Measurements from ENCODE around the gene SERTM1. TPM values are rescaled to one million over a fixed set of nuclear protein-coding genes. Genes with fewer than 3 reads are reported as not detected.

Gene SERTM1
- polyA plus RNA-seq, 2 of the 4 experiments (the other 2 are of a cell fraction) = not detected

- TF ChIP-seq HEYL (CRISPR knock-in tag; IDR thresholded peaks at IDR 0.05) (no peak), HES2 (IDR thresholded peaks at IDR 0.05) (no peak), RARB (CRISPR knock-in tag; IDR thresholded peaks at IDR 0.05) (no peak), CBX8 (IDR thresholded peaks at IDR 0.05) (no peak), BCL3 (IDR thresholded peaks at IDR 0.05) (no peak), RFX5 (IDR thresholded peaks at IDR 0.05) (no peak), ZSCAN20 (CRISPR knock-in tag; IDR thresholded peaks at IDR 0.05) (no peak), KDM1A (IDR thresholded peaks at IDR 0.05; ENCODE audit: low read depth) (no peak), EP300 (IDR thresholded peaks at IDR 0.05) (no peak), ZC3H11A (IDR thresholded peaks at IDR 0.05) (no peak), ESRRA (IDR thresholded peaks at IDR 0.05; ENCODE audit: borderline replicate concordance, low read length) (no peak), NFE2L2 (conservative IDR thresholded peaks at IDR 0.05; ENCODE audit: low read length) (no peak), RNF2 (IDR thresholded peaks at IDR 0.05; ENCODE audit: borderline replicate concordance, low read depth) (no peak), USF2 (IDR thresholded peaks at IDR 0.05) (no peak), CHD4 (IDR thresholded peaks at IDR 0.05; ENCODE audit: borderline replicate concordance) (no peak)
- POLR2A ChIA-PET = no interaction called here
- Histone ChIP-seq H3K27ac (no peak overlapping the region), H3K4me1 (no peaks in the 10 kb centered on the region), H3K4me3 (no peak overlapping the region), H3K4me2 (no peak overlapping the region), H3K9me3 (no peaks in the 10 kb centered on the region)
- CTCF ChIA-PET = interaction anchor here (1.0 to 1.1 kb wide), 2 partner anchors 8 to 739 kb away, joined by 3 read pairs; no protein-coding TSS in a partner anchor
- ATAC-seq = no peak
- DNase-seq (ENCODE audit: low read depth in 1 of 2, low spot score in 1 of 2) = no peak
- FAIRE-seq = no peak
- 13% methylated on average over 3 of the region's 3 CpGs for WGBS (ENCODE audit: missing lambda C conversion rate)
Observed at GRCh38 chr13:36717966-36718545, 44.2 kb downstream of the SERTM1 start.

GRCh38 chr13:36718686-36719085, 44.9 kb downstream of the SERTM1 start:
- Histone ChIP-seq H3K4me2 (no peak overlapping the region), H3K4me3 (no peak overlapping the region), H3K27ac (no peak overlapping the region), H3K9me3 (no peaks in the 10 kb centered on the region), H3K4me1 (no peaks in the 10 kb centered on the region)
- ATAC-seq (no peak), FAIRE-seq (no peak), DNase-seq (ENCODE audit: low read depth in 1 of 2, low spot score in 1 of 2) (peak in 1 of 2 experiments; percentile 27)
- 0% methylated on average over 4 of the region's 4 CpGs for WGBS (ENCODE audit: missing lambda C conversion rate)
- ChIA-PET CTCF (no interaction called here), POLR2A (no interaction called here)
- TF ChIP-seq REST (IDR thresholded peaks at IDR 0.05) (no peak), FOSL2 (IDR thresholded peaks at IDR 0.05) (no peak), FOSL2 (CRISPR knock-in tag; IDR thresholded peaks at IDR 0.05) (no peak), ELK1 (IDR thresholded peaks at IDR 0.05; ENCODE audit: low read depth, low read length) (no peak), USF2 (IDR thresholded peaks at IDR 0.05) (no peak), MAZ (IDR thresholded peaks at IDR 0.05; ENCODE audit: borderline replicate concordance, low read depth, low read length) (no peak), ZSCAN20 (CRISPR knock-in tag; IDR thresholded peaks at IDR 0.05) (no peak), KDM5A (IDR thresholded peaks at IDR 0.05) (no peak), POLR2AphosphoS2 (conservative IDR thresholded peaks at IDR 0.05; ENCODE audit: low read length) (no peak), RNF2 (IDR thresholded peaks at IDR 0.05; ENCODE audit: borderline replicate concordance, low read depth) (no peak), ZFP36 (IDR thresholded peaks at IDR 0.05; ENCODE audit: borderline replicate concordance, partially characterized antibody) (no peak), RARB (CRISPR knock-in tag; IDR thresholded peaks at IDR 0.05) (no peak), ATOH8 (CRISPR knock-in tag; IDR thresholded peaks at IDR 0.05; ENCODE audit: low read depth) (no peak), HMGXB4 (CRISPR knock-in tag; IDR thresholded peaks at IDR 0.05; ENCODE audit: borderline replicate concordance) (no peak), CHD2 (IDR thresholded peaks at IDR 0.05; ENCODE audit: low read length, partially characterized antibody) (no peak), ESRRA (IDR thresholded peaks at IDR 0.05; ENCODE audit: borderline replicate concordance, low read length) (no peak)
